ENCODE measurements around the gene ARHGAP40. TPM values are rescaled to one million over a fixed set of nuclear protein-coding genes. Genes with fewer than 3 reads are reported as not detected.

The ARHGAP40 gene
- total and polyA plus RNA-seq, 9 of the 15 experiments (the other 6 are each of a cell fraction or from before 2014, with no cell fraction given), result not detected

DNA sequence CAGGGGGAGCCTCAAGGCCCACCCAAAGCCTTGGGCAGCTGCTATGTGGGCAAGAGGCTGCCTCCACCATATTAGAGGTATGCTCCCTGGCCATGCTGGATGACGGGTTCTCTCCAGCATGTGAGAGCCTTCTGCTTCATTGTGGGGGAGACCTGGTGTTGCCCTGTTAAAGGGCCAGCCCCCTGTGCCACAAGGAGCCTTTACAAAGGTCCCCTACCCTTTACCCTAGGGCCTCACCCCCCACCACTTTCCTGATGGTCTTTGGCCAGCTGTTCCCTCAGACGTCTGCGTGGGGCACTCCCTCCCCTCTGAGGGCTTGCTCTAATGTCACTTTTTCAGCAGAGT lies 15.5 kb upstream of the ARHGAP40 start:
- no peaks in the 10 kb centered on the region for H3K36me3 ChIP-seq (ENCODE audit: control insufficient read depth, insufficient read depth, low read length)
- ATAC-seq, result no peak
- ChIA-PET POLR2A (no interaction called here), CTCF (ENCODE audit: low intra/inter-chr PET ratio) (no interaction called here)
- H3K4me2 ChIP-seq (ENCODE audit: insufficient read depth, low read length), result no peak overlapping the region
- H3K4me3 ChIP-seq, result no peak overlapping the region
- in situ Hi-C loops (cut with MboI), result no loop called here
- FAIRE-seq, result no peak
- H3K27me3 ChIP-seq (ENCODE audit: control insufficient read depth in 2 of 2, insufficient read depth in 2 of 2, low read length in 2 of 2), result peaks cover 37 to 81% of the 10 kb centered on the region in 2 experiments
- intact Hi-C loops (cut with micrococcal nuclease), result no loop called here
- no peaks in the 10 kb centered on the region for H4K20me1 ChIP-seq (replicated peaks; ENCODE audit: control insufficient read depth, insufficient read depth, low read length)
- H2AFZ ChIP-seq (ENCODE audit: low read depth, low read length), result no peak overlapping the region
- peaks cover 0 to 3% of the 10 kb centered on the region in 2 experiments; a peak in 1 of 5 replicates for H3K4me1 ChIP-seq (replicated peaks in 1 of 2; ENCODE audit: control insufficient read depth in 2 of 2, insufficient read depth in 2 of 2, low read length in 2 of 2)
- H3K27ac ChIP-seq (ENCODE audit: extremely low read depth, low read depth, low read length), result no peak overlapping the region
- no peak for DNase-seq (ENCODE audit: extremely low read depth in 1 of 4, low spot score in 3 of 4)
- 5% methylated on average over 3 of the region's 3 CpGs for WGBS (ENCODE audit: insufficient coverage, low coverage, missing lambda C conversion rate)
- no peaks in the 10 kb centered on the region for H3K9me1 ChIP-seq (ENCODE audit: control insufficient read depth, insufficient read depth, low read length)
- BruUV-seq (replicated peaks), result no TSS peak
- H3K9ac ChIP-seq (ENCODE audit: insufficient read depth in 1 of 2, low read depth in 2 of 2, low read length in 2 of 2), result 0 out of 4 replicates have a peak overlapping the region, but pooled peaks of 1 of the 2 experiments have one; percentile 7
- no peaks in the 10 kb centered on the region for H3K79me2 ChIP-seq (ENCODE audit: control insufficient read depth, insufficient read depth, low read length)
- H3K9me3 ChIP-seq (replicated peaks; ENCODE audit: control insufficient read depth, insufficient read depth, low read depth, low read length), result no peaks in the 10 kb centered on the region
- TF ChIP-seq NFE2L1 (tag; IDR thresholded peaks at IDR 0.05; ENCODE audit: borderline replicate concordance, low read depth), result no peak
- no peak for TF ChIP-seq RBBP5 (IDR thresholded peaks at IDR 0.05; ENCODE audit: borderline replicate concordance, insufficient read depth, low read length, poor library complexity, severe bottlenecking)
- TF ChIP-seq MEIS2 (IDR thresholded peaks at IDR 0.05; ENCODE audit: partially characterized antibody), result no peak
- no peak for TF ChIP-seq MTA3 (IDR thresholded peaks at IDR 0.05; ENCODE audit: borderline replicate concordance)
- TF ChIP-seq ZNF511 (CRISPR knock-in tag; IDR thresholded peaks at IDR 0.05), result no peak
- no peak for TF ChIP-seq PHF20 (IDR thresholded peaks at IDR 0.05; ENCODE audit: partially characterized antibody)
- TF ChIP-seq NELFE (IDR thresholded peaks at IDR 0.05; ENCODE audit: insufficient read depth, insufficient read length), result no peak
- no peak for TF ChIP-seq CXXC5 (CRISPR knock-in tag; IDR thresholded peaks at IDR 0.05)
- TF ChIP-seq CHD7 (IDR thresholded peaks at IDR 0.05; ENCODE audit: low read depth, low read length), result no peak
- TF ChIP-seq, protein P1, sequence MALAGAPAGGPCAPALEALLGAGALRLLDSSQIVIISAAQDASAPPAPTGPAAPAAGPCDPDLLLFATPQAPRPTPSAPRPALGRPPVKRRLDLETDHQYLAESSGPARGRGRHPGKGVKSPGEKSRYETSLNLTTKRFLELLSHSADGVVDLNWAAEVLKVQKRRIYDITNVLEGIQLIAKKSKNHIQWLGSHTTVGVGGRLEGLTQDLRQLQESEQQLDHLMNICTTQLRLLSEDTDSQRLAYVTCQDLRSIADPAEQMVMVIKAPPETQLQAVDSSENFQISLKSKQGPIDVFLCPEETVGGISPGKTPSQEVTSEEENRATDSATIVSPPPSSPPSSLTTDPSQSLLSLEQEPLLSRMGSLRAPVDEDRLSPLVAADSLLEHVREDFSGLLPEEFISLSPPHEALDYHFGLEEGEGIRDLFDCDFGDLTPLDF (CRISPR knock-in tag; IDR thresholded peaks at IDR 0.05), result no peak

Measured in K562 (cell line).